ENCODE results near the gene RAX. TPM values are rescaled to one million over a fixed set of nuclear protein-coding genes. Genes with fewer than 3 reads are reported as not detected.
"Not testable (repeated sequence)": the region's sequence is repeated elsewhere in the genome, so short reads cannot be mapped to it uniquely, and the experiment has no call there.

The RAX gene
- total RNA-seq, 2 donors from 2014 or later = not detected

DNA sequence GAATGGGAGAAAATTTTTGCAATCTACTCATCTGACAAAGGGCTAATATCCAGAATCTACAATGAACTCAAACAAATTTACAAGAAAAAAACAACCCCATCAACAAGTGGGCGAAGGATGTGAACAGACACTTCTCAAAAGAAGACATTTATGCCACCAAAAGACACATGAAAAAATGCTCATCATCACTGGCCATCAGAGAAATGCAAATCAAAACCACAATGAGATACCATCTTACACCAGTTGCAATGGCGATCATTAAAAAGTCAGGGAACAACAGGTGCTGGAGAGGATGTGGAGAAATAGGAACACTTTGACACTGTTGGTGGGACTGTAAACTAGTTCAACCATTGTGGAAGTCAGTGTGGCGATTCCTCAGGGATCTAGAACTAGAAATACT, 11.4 kb downstream of the RAX start:
- H3K36me3 Mint-ChIP-seq (ENCODE audit: insufficient read depth in 2 of 2); DNase-seq; H3K9me3 Mint-ChIP-seq; ATAC-seq (replicated peaks in 1 of 2); H3K27ac Mint-ChIP-seq; H3K4me3 Mint-ChIP-seq: not testable (repeated sequence)
- peaks cover 23% of the 10 kb centered on the region for H3K4me1 Mint-ChIP-seq (ENCODE audit: low read depth)
- peaks cover 78% of the 10 kb centered on the region for H3K27me3 Mint-ChIP-seq (ENCODE audit: low read depth)

DNA sequence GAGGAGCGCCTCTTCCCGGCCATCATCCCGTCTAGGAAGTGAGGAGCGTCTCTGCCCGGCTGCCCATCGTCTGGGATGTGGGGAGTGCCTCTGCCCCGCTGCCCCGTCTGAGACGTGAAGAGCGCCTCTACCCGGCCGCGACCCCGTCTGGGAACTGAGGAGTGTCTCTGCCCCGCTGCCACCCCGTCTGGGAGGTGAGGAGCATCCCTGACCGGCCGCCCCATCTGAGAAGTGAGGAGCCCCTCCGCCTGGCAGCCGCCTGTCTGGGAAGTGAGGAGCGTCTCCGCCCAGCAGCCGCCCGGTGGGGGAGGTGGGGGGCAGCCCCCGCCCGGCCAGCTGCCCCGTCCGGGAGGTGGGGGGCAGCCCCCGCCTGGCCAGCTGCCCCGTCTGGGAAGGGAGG, 17.8 kb downstream of the RAX start:
- not testable (repeated sequence) for H3K9me3 Mint-ChIP-seq; H3K36me3 Mint-ChIP-seq (ENCODE audit: insufficient read depth in 2 of 2); H3K4me1 Mint-ChIP-seq (ENCODE audit: low read depth); H3K4me3 Mint-ChIP-seq; ATAC-seq (replicated peaks in 1 of 2); DNase-seq; H3K27ac Mint-ChIP-seq
- H3K27me3 Mint-ChIP-seq (ENCODE audit: low read depth) = peaks cover 60% of the 10 kb centered on the region

DNA sequence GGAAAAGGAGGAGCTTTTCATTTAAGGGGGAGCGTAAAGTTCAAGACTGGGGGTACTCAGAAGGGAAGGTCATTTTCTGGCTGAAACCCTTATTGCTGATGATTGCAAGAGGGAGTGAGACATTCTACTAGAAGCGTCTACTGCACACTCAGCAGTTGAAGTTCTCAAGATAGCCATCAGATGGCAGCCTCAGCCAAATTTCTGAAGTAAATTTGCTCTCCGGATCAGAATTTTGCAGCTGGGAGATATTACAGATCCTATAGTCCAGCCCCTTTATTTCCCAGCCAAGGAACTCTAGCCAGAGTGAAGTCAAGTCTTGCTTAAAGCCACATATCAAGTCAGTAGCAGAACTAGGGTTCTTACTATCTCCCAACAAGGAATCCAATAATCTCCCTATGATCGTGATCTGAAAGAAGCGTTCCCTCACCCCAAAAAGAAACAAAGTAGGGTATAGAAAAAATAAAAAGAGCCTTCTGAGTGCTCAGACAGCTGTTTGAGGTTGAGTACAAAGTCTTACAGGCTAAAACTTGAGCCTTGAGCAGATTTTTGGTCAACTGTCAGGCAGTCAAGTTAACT, 24.0 kb downstream of the RAX start:
- Mint-ChIP-seq H3K36me3 (ENCODE audit: insufficient read depth in 2 of 2) (no peaks in the 10 kb centered on the region), H3K4me1 (ENCODE audit: low read depth) (no peaks in the 10 kb centered on the region), H3K4me3 (no peak overlapping the region), H3K27ac (no peak overlapping the region), H3K9me3 (no peaks in the 10 kb centered on the region), H3K27me3 (ENCODE audit: low read depth) (peaks cover 70% of the 10 kb centered on the region)
- ATAC-seq (replicated peaks in 1 of 2) = peak; percentile 44 to 57
- peak; percentile 33 to 49 for DNase-seq

DNA sequence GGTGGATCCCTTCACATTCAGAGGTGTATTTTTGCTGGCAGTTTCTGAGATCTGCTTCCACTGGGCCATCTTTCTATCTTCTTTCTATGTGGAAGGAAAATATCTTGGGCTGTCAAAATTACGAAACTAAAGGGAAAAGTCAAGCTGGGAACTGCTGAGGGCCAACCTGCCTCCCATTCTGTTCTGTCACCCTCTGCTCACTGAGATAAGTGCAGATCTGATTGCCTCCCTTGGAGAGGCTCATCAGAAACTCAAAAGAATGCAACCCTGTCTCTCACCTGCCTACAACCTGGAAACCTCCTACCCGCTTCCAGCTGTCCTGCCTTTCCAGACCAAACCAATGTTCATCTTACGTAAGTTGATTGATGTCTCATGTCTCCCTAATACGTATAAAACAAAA, 26.5 kb downstream of the RAX start:
- H3K4me3 Mint-ChIP-seq = no peak overlapping the region
- no peaks in the 10 kb centered on the region for H3K4me1 Mint-ChIP-seq (ENCODE audit: low read depth)
- H3K27ac Mint-ChIP-seq = no peak overlapping the region
- no peak for ATAC-seq (replicated peaks in 1 of 2)
- no peaks in the 10 kb centered on the region for H3K9me3 Mint-ChIP-seq
- no peak for DNase-seq
- H3K36me3 Mint-ChIP-seq (ENCODE audit: insufficient read depth in 2 of 2) = no peaks in the 10 kb centered on the region
- H3K27me3 Mint-ChIP-seq (ENCODE audit: low read depth) = peaks cover 52% of the 10 kb centered on the region

DNA sequence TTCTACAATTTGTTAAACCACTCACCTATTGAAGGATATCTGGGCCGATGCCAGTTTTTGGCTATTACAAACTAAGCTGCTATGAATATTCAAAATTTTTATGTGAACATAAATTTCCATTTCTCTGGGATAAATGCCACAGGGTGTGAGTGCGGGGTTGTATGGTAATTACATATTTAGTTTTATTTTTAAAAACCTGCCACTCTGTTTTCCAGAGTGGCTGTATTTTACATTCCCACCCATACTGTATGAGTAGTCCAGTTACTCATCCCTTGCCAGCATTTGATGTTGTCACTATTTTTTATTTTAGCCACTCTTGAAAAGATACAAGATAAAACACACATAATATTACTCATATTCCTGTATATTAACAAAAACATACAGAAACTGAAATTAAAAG, 30.3 kb downstream of the RAX start:
- H3K4me1 Mint-ChIP-seq (ENCODE audit: low read depth) = no peaks in the 10 kb centered on the region
- ATAC-seq (replicated peaks in 1 of 2) (no peak), DNase-seq (no peak)
- H3K27ac Mint-ChIP-seq = no peak overlapping the region
- H3K9me3 Mint-ChIP-seq = no peaks in the 10 kb centered on the region
- H3K4me3 Mint-ChIP-seq = no peak overlapping the region
- H3K36me3 Mint-ChIP-seq (ENCODE audit: insufficient read depth in 2 of 2) = no peaks in the 10 kb centered on the region
- H3K27me3 Mint-ChIP-seq (ENCODE audit: low read depth) = peaks cover 43% of the 10 kb centered on the region

DNA sequence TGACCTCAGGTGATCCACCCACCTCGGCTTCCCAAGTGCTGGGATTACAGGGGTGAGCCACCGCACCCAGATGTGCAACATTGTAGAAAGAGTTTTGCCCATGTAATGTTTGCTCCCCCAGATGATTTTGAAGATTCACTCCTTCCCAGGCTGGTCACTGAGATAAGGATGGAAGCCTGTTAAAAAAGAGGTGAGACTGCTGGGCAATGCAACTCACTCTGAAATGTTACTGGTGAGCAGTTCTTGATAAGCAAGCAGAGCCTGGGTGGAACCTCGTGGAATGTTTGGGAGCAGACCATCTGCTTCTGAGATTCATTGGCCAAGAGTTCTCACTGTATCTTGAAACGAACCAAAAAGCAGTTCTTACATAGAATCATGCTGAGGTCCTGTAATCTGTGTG, 33.6 kb downstream of the RAX start:
- Mint-ChIP-seq H3K27ac (no peak overlapping the region), H3K4me3 (no peak overlapping the region), H3K9me3 (peaks cover 1 to 3% of the 10 kb centered on the region in 2 donors), H3K36me3 (ENCODE audit: insufficient read depth in 2 of 2) (no peaks in the 10 kb centered on the region), H3K4me1 (ENCODE audit: low read depth) (no peaks in the 10 kb centered on the region), H3K27me3 (ENCODE audit: low read depth) (peaks cover 34% of the 10 kb centered on the region)
- DNase-seq (no peak), ATAC-seq (replicated peaks in 1 of 2) (no peak)

DNA sequence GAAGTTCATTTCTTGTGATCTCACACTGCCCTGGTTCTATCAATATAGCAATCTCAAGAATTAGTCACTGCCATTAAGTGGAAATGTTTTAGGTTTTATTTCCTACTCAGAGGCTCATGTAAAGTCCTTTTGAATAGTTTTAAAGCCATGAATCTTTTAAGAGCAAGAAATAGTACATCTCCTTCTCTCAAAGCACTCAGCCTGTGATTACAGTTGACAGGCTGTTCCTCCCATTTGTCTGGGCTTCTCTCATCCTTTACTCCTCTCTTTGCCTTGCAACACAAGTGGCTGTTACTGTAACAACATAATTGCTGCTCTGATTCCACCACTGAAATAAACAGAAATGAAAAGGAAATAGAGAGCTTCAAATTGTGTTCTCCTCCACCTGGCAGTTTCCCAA, 34.9 kb downstream of the RAX start:
- Mint-ChIP-seq H3K27ac (no peak overlapping the region), H3K36me3 (ENCODE audit: insufficient read depth in 2 of 2) (no peaks in the 10 kb centered on the region), H3K4me1 (ENCODE audit: low read depth) (no peaks in the 10 kb centered on the region), H3K9me3 (peaks cover 1 to 3% of the 10 kb centered on the region in 2 donors), H3K4me3 (no peak overlapping the region), H3K27me3 (ENCODE audit: low read depth) (peaks cover 34% of the 10 kb centered on the region)
- ATAC-seq (replicated peaks in 1 of 2) (no peak), DNase-seq (no peak)

DNA sequence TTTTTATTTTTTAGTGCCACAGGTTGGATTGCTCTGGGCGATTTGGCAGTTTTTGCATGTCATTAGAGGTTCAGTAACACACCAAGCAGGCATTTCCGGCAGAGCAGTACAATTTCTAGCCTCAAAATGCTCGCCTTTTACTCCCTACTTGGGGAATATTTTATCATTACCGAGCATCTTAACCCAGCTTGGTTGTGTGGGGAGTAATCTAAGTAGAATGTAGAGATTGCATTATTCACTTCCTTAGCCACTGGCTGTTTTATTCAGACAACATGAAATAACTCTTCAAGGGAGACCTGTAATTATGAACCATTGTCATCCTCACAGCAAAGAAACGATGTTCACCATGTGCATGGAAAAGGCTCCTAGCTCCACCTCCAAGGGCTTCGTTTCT, 40.2 kb downstream of the RAX start:
- Mint-ChIP-seq H3K27me3 (ENCODE audit: low read depth) (peaks cover 48% of the 10 kb centered on the region), H3K9me3 (peaks cover 1 to 3% of the 10 kb centered on the region in 2 donors), H3K4me3 (no peak overlapping the region), H3K4me1 (ENCODE audit: low read depth) (no peaks in the 10 kb centered on the region), H3K27ac (no peak overlapping the region), H3K36me3 (ENCODE audit: insufficient read depth in 2 of 2) (no peaks in the 10 kb centered on the region)
- no peak for ATAC-seq (replicated peaks in 1 of 2)
- no peak for DNase-seq

DNA sequence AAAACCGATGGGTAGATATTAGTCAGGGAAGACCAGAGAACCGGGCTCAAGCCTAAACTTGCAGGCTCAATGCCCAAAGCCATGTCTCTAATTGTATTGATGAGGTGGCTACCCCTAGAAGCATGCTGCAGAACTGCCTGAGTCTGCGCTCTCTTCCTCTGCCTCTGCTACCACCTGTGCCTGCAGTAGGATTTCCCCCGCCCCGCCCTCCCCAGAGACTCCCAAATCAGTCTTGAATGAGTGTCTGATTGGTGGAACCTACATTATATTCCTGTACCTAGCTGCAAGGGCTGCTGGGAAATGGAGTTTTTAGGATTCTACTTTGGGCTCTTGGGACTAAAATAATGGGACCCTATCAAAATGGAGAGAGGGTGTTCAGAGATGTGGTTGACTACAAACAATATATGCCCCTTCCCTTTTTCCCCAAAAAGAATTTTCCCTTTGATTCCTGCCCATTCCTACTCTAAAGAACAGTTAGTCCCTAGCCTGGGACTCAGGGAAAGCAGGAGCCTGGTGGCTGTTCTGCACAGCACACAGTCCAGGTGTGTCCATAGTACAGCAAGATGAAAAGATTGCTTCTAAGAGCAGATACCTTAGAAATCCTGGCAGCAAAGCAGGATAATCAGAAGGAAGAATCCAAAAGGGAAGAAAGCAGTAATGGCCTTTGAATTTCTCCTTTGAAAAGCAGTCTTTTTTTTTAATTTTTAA, 40.8 kb downstream of the RAX start:
- H3K27me3 Mint-ChIP-seq (ENCODE audit: low read depth) = peaks cover 44% of the 10 kb centered on the region
- no peaks in the 10 kb centered on the region for H3K4me1 Mint-ChIP-seq (ENCODE audit: low read depth)
- ATAC-seq (replicated peaks in 1 of 2) (no peak), DNase-seq (no peak)
- H3K4me3 Mint-ChIP-seq = no peak overlapping the region
- H3K9me3 Mint-ChIP-seq = peaks cover 1 to 3% of the 10 kb centered on the region in 2 donors
- no peaks in the 10 kb centered on the region for H3K36me3 Mint-ChIP-seq (ENCODE audit: insufficient read depth in 2 of 2)
- no peak overlapping the region for H3K27ac Mint-ChIP-seq

DNA sequence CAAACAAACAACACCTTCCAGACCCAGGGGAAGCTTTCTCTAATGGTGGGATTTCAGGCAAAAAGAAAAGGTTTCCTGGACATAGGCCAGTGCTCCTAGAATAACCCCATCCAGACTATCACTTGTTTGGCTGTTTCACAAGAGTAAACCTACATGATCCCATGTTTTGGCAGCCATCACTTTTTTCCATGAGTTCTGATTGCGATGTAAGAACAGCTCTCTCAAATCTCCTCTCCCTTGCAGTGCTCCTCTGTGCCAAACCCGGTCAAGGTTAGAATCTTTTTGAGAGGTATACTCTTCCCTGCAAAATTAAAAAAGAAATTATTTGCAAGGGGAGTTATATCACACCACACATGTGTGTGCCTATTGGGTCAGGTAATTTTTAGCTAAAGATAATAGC, 41.4 kb downstream of the RAX start:
- Mint-ChIP-seq H3K9me3 (peaks cover 1 to 2% of the 10 kb centered on the region in 2 donors), H3K4me1 (ENCODE audit: low read depth) (no peaks in the 10 kb centered on the region), H3K36me3 (ENCODE audit: insufficient read depth in 2 of 2) (no peaks in the 10 kb centered on the region), H3K27me3 (ENCODE audit: low read depth) (peaks cover 42% of the 10 kb centered on the region), H3K4me3 (no peak overlapping the region), H3K27ac (no peak overlapping the region)
- ATAC-seq (replicated peaks in 1 of 2) (no peak), DNase-seq (no peak)

DNA sequence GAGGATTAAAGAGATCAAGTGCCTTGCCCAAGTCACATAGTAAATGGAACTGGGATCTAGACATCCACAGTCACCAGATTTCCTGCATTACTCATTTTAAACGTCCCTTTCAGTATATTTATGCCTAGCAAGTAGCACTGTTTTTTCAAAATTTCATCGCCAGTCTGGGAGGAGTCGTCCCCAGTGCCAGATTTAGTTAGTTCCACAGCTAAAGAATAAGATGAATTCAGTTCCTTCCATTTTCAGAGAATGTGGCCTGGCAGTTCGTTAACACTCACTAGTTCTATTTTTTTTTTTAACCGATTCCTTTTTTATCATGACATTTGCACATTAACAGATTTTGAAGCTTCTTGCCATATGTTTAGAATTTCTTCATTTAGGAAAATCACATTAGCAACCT, 42.1 kb downstream of the RAX start:
- H3K27me3 Mint-ChIP-seq (ENCODE audit: low read depth) = peaks cover 35% of the 10 kb centered on the region
- no peaks in the 10 kb centered on the region for H3K9me3 Mint-ChIP-seq
- ATAC-seq (replicated peaks in 1 of 2) = no peak
- H3K36me3 Mint-ChIP-seq (ENCODE audit: insufficient read depth in 2 of 2) = no peaks in the 10 kb centered on the region
- no peaks in the 10 kb centered on the region for H3K4me1 Mint-ChIP-seq (ENCODE audit: low read depth)
- DNase-seq = no peak
- no peak overlapping the region for H3K27ac Mint-ChIP-seq
- no peak overlapping the region for H3K4me3 Mint-ChIP-seq

DNA sequence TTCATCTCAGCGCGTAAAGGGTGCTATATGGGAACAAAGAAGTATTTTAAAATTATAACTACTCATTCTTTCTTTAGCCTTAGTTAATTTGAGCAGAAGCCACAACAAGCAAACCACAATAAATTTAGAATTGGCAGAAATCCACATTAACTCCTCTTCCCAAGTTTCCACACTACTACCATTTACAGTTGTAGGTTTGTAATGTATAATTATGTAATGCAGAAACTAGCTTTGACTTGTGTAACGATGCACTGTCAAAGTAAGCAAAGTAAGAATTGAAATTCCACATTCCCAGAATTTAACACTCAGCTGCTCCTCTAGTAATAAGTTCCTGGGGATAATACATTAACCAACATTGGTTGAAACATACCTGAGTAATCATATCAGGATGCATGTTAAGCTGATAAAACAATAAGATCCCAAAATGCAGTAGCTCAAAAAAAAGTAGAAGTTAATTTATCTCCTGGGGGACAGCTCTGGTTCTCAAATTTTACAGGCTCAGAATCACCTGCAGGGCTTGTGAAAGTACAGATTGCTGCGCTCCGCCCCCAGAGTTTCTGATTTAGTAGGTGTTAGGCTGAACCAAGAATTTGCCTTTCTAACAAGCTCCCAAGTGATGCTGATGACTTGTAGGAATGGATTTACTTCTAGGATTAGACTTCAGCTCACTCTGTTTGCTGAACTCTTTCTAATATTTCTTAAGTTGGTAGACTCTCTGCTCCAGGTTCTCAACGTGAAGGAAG, 43.4 kb downstream of the RAX start:
- no peak for ATAC-seq (replicated peaks in 1 of 2)
- Mint-ChIP-seq H3K36me3 (ENCODE audit: insufficient read depth in 2 of 2) (no peaks in the 10 kb centered on the region), H3K27ac (no peak overlapping the region), H3K4me3 (no peak overlapping the region), H3K27me3 (ENCODE audit: low read depth) (peaks cover 44% of the 10 kb centered on the region), H3K9me3 (no peaks in the 10 kb centered on the region), H3K4me1 (ENCODE audit: low read depth) (no peaks in the 10 kb centered on the region)
- no peak for DNase-seq

DNA sequence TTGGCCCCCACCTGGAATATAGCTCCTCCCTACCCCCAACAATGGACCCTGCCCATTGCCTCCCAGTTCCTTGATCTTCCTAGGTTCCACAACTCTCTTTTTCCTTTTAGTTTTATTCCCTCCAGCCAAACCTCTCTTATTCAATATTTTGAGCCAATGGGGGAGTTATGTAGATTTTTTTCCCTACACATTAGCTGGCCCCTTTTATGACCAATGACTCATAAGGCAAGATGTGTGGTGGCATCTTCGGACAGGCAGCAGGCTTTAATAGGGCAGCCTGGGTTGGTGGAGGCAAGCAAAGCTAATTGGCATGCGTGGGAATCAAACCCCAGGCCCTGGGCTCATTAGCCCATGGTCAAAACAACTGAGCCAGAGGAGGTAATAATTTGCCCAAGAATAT, 44.1 kb downstream of the RAX start:
- H3K36me3 Mint-ChIP-seq (ENCODE audit: insufficient read depth in 2 of 2) = no peaks in the 10 kb centered on the region
- H3K9me3 Mint-ChIP-seq = no peaks in the 10 kb centered on the region
- no peak for ATAC-seq (replicated peaks in 1 of 2)
- no peak overlapping the region for H3K27ac Mint-ChIP-seq
- no peak overlapping the region for H3K4me3 Mint-ChIP-seq
- H3K27me3 Mint-ChIP-seq (ENCODE audit: low read depth) = peaks cover 51% of the 10 kb centered on the region
- H3K4me1 Mint-ChIP-seq (ENCODE audit: low read depth) = no peaks in the 10 kb centered on the region
- DNase-seq = no peak
